Left hindlimb (tissue), 1 donor: ENCODE measurements around the gene SPATA2.

Experiments used
- DNase-seq: peaks from one replicate; pipeline ENCODE4 v3.0.0-alpha.2; 2018

Gene SPATA2

DNA sequence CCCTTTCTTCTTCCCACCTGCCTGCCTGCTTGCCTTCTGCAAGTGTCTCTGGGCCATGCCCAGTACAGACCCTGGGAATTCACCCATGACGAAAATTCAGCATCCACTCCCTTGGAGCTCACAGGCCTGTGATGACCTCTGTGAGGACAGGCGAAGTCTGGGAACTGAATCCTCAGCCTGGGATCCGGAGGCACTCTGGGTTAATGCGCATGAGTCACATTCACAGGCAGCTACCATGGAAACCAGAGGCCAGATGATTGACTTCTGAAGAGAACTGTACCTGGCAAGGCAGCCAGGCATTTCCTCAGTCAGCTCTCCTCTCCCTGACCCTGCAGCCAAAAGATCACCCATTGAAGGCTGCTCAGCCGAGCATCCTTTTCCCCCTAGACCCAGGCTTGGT, 61.7 kb downstream of the SPATA2 start:
- DNase-seq = no peak
